ENCODE measurements around the gene LEUTX.

GRCh38 chr19:39807846-39808364 lies 29.3 kb downstream of the LEUTX start:
- TF ChIP-seq CTCF (IDR thresholded peaks at IDR 0.05) (no peak), EP300 (IDR thresholded peaks at IDR 0.05) (no peak), POLR2A (IDR thresholded peaks at IDR 0.05) (no peak), POLR2AphosphoS5 (IDR thresholded peaks at IDR 0.05) (no peak)

Data from stomach (tissue), 4 donors.